Measurements from ENCODE around the gene GGT1.

- TF ChIP-seq CTCF (IDR thresholded peaks at IDR 0.05): no peak
- no peak for TF ChIP-seq EP300 (IDR thresholded peaks at IDR 0.05)
- no peak for TF ChIP-seq POLR2A (IDR thresholded peaks at IDR 0.05)
Measured at GRCh38 chr22:24592058-24592850, 10.7 kb upstream of the GGT1 start.
